Epithelial cell of esophagus (primary cell): ENCODE results near the gene CCHCR1.
"Not testable (repeated sequence)": the region's sequence is repeated elsewhere in the genome, so short reads cannot be mapped to it uniquely, and the experiment has no call there.

ENCODE experiments used
- DNase-seq: peaks from one replicate; pipeline ENCODE4 v3.0.0; 2010; ENCODE audit warnings: low read depth
- H3K4me3 ChIP-seq: 2 replicates; pipeline ENCODE4 v1.5.1; 2011; ENCODE audit warnings: mild to moderate bottlenecking, low read length, control low read depth
- CTCF ChIP-seq: IDR thresholded peaks from 2 replicates; pipeline ENCODE4 v1.5.1; 2011; ENCODE audit warnings: low read depth, mild to moderate bottlenecking, low read length, control low read depth, inconsistent platforms; ENCODE audit not compliant: insufficient read depth; ENCODE audit errors: missing control alignments

CCHCR1 gene

GRCh38 chr6:31194061-31194834 is 36.6 kb upstream of the CCHCR1 start:
- no peak for TF ChIP-seq CTCF
- H3K4me3 ChIP-seq: no peak overlapping the region
- DNase-seq: no peak

GRCh38 chr6:31193206-31193605 is 35.6 kb upstream of the CCHCR1 start:
- no peak overlapping the region for H3K4me3 ChIP-seq
- peak; percentile 4 for TF ChIP-seq CTCF
- DNase-seq: no peak

GRCh38 chr6:31192431-31193105 is 35.0 kb upstream of the CCHCR1 start:
- DNase-seq: peak; percentile 80
- not testable (repeated sequence) for H3K4me3 ChIP-seq
- TF ChIP-seq CTCF: peak; percentile 68

- DNase-seq: no peak
- no peak for TF ChIP-seq CTCF
- H3K4me3 ChIP-seq: no peak overlapping the region
Observed at GRCh38 chr6:31190488-31190887, 32.9 kb upstream of the CCHCR1 start.

- DNase-seq: not testable (repeated sequence)
Observed at GRCh38 chr6:31189223-31189622, 31.6 kb upstream of the CCHCR1 start.

GRCh38 chr6:31187780-31188194 is 30.2 kb upstream of the CCHCR1 start:
- H3K4me3 ChIP-seq: no peak overlapping the region
- no peak for DNase-seq

More at GRCh38 chr6:31189223-31189622, 31.6 kb upstream of the CCHCR1 start:
- H3K4me3 ChIP-seq: not testable (repeated sequence)

More at GRCh38 chr6:31187780-31188194, 30.2 kb upstream of the CCHCR1 start:
- TF ChIP-seq CTCF: no peak
